Right atrium auricular region (tissue), 2 donors: ENCODE results near the gene RTL1. TPM values are rescaled to one million over a fixed set of nuclear protein-coding genes. Genes with fewer than 3 reads are reported as not detected.

Experiments used
- DNase-seq: peaks from one replicate; pipeline ENCODE4 v3.0.0-alpha.2; 2019; ENCODE audit warnings: low spot score
- H3K27ac ChIP-seq, 2 donors: fragments of 200-600 bp; sonication (generic); 1 replicate in 1 of 2; 2 replicates in 1 of 2; pipeline ENCODE4 v1.5.1; 2016 to 2019
- H3K27me3 ChIP-seq, 2 donors: fragments of 200-600 bp; sonication (generic); one replicate each; pipeline versions ENCODE4 v1.5.1 to v1.6.0; 2017 to 2019
- H3K36me3 ChIP-seq: fragments of 200-600 bp; sonication (generic); one replicate; pipeline ENCODE4 v1.5.1; 2016
- H3K4me1 ChIP-seq, 2 donors: fragments of 200-600 bp; sonication (generic); one replicate each; pipeline versions ENCODE4 v1.5.1 to v1.6.0; 2017 to 2019
- H3K4me3 ChIP-seq, 2 donors: fragments of 200-600 bp; sonication (generic); 1 replicate in 1 of 2; 2 replicates in 1 of 2; pipeline ENCODE4 v1.5.1; 2017 to 2019; ENCODE audit warnings: mild to moderate bottlenecking in 1 of 2, moderate library complexity in 1 of 2
- H3K9me3 ChIP-seq, 2 donors: fragments of 200-600 bp; sonication (generic); one replicate each; pipeline ENCODE4 v1.5.1; 2019
- total RNA-seq, 2 donors: library from RNA; depleted of rRNA; stranded (reverse); fragments of >200 nt; gene quantifications; one replicate each; pipeline ENCODE4 v1.1.0, GENCODE V29; 2016
- TF ChIP-seq, protein P1 (sequence below), 2 donors: fragments of 200-600 bp; sonication (generic); IDR thresholded peaks; one replicate each; pipeline ENCODE4 v1.5.1; 2019; ENCODE audit warnings: antibody characterized with exemption in 2 of 2

RTL1 gene
- total RNA-seq, 2 donors from 2014 or later, result not detected

DNA sequence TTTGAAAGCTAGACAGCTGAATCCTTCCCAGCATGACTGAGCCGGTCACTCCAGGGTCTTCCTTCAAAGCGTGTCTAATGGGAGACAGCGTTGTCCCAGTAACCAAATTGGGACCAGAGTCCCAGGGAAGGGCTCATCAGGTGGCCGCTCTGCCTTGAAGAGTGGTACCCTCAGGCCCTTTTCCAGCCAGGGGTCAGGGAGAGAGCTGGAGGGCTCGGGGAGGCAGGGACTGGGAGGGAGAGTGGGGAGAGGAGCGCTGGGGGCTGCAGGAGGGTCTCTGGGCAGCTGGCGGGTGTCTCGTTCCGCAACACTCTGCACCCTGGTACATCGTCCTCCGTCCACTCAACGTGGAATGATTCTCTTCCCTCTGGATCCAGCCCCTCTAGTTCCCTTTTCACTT lies 1.6 kb upstream of the RTL1 start:
- DNase-seq, result peak; percentile 51
- no peaks in the 10 kb centered on the region for H3K36me3 ChIP-seq
- H3K27me3 ChIP-seq, result peaks cover 0 to 5% of the 10 kb centered on the region in 2 donors
- no peak overlapping the region for H3K27ac ChIP-seq
- no peaks in the 10 kb centered on the region for H3K9me3 ChIP-seq
- TF ChIP-seq, protein P1, sequence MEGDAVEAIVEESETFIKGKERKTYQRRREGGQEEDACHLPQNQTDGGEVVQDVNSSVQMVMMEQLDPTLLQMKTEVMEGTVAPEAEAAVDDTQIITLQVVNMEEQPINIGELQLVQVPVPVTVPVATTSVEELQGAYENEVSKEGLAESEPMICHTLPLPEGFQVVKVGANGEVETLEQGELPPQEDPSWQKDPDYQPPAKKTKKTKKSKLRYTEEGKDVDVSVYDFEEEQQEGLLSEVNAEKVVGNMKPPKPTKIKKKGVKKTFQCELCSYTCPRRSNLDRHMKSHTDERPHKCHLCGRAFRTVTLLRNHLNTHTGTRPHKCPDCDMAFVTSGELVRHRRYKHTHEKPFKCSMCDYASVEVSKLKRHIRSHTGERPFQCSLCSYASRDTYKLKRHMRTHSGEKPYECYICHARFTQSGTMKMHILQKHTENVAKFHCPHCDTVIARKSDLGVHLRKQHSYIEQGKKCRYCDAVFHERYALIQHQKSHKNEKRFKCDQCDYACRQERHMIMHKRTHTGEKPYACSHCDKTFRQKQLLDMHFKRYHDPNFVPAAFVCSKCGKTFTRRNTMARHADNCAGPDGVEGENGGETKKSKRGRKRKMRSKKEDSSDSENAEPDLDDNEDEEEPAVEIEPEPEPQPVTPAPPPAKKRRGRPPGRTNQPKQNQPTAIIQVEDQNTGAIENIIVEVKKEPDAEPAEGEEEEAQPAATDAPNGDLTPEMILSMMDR (IDR thresholded peaks at IDR 0.05), result no peak
- H3K4me1 ChIP-seq, result peaks cover 0 to 14% of the 10 kb centered on the region in 2 donors
- H3K4me3 ChIP-seq, result no peak overlapping the region

DNA sequence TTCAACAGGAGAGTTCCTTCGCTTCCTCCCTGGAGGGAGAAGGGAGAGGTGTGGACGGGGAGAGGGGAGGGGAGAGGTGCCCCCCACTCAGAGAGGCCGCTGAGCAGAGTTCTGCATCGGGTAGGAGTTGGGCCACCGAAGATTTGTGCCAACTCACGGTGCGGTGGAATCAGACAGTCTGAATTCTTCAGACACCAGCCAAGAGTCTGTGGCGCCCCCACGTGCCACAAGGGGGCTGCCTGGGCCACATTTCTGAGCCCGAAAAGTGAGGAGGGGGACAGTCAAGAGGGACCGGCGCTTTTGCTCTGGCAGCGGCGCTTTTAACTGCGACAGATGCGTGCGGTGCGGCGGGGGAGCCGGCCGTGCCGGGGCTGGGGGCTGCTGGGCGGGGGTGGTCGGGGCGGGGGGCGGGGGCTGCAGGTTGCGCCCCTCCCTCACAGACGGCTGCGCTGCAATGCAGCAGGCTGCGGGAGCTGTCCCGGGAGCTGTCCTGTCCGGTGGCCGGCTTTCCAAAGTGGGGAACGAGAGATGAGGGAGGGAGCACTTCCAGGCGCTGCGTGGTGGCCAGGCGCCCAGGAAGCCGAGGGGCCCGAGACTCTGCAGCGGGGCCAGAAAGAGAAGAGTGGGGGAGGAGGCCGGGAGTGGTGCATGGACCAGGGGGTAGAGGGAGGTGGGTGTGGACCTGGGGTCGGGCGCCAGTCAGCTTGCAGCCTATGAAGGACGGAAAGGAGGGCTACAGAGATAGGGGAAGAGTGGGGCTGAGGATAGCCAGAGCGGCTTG lies 975 bp upstream of the RTL1 start:
- TF ChIP-seq, protein P1 (IDR thresholded peaks at IDR 0.05), result no peak
- Histone ChIP-seq H3K27ac (no peak overlapping the region), H3K4me3 (no peak overlapping the region), H3K9me3 (no peaks in the 10 kb centered on the region), H3K4me1 (peaks cover 0 to 15% of the 10 kb centered on the region in 2 donors), H3K36me3 (no peaks in the 10 kb centered on the region), H3K27me3 (peaks cover 0 to 5% of the 10 kb centered on the region in 2 donors)
- peak; percentile 34 for DNase-seq

DNA sequence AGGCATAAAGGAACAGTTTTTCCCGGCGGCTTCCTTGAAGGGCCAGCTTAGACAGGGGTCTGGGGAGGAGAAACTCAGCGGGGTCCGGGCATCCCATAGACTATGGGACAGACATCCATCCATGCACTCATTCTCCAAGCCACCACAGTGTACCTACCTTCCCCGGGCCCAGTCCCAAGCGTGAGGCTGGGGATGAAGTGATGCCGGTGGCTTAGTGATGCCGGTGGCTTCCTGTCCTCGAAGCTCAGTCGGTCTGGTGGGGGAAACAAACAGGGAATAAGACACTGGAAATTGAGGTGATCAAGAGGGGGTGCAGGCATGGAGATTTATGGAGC lies 421 bp downstream of the RTL1 start:
- peak; percentile 32 for DNase-seq
- Histone ChIP-seq H3K27ac (no peak overlapping the region), H3K4me3 (no peak overlapping the region), H3K27me3 (peaks cover 0 to 5% of the 10 kb centered on the region in 2 donors), H3K36me3 (no peaks in the 10 kb centered on the region), H3K9me3 (no peaks in the 10 kb centered on the region), H3K4me1 (peaks cover 0 to 18% of the 10 kb centered on the region in 2 donors)
- TF ChIP-seq, protein P1 (IDR thresholded peaks at IDR 0.05), result no peak

DNA sequence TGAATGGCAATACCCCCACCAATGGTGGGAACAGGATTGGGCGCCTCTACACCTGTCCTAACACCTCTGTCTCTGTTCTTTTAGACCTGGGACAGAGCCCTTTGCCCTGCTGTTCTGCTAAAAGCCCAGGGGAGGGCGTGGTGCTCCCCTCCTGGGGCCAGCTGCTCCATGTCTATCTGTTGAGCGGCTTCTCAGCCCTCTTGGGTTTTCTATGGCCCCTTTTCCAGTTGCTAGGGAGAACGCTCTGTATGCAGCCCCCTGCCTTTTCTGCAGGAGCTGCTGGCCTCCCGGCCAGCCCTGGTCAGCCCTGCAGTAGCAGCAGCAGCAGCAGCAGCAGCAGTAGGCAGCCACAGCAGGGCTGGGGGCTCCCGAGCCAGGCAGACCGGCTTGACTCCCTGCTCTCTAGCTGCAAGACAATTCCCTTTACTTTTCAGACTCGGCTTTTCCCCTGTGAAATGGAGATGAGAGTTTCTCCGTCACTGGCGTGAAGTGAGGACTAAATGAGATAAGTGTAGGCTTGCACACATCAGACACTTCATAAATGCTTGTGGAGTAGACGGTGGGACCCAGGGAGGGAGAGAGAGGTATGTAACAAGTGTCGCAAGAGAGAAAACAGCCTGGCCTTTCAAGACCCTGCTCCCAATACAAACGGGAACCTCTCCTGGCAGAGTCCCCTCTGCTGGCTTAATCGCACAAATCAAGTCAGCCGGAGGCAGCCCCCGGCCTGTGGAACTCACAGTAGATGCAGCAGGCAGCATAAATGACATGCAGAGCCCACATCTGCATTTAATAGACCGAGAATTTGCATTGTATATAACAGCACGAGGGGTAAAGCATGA lies 1.0 kb downstream of the RTL1 start:
- Histone ChIP-seq H3K27ac (no peak overlapping the region), H3K4me1 (peaks cover 0 to 18% of the 10 kb centered on the region in 2 donors), H3K4me3 (no peak overlapping the region), H3K36me3 (no peaks in the 10 kb centered on the region), H3K27me3 (peaks cover 0 to 5% of the 10 kb centered on the region in 2 donors), H3K9me3 (no peaks in the 10 kb centered on the region)
- TF ChIP-seq, protein P1 (IDR thresholded peaks at IDR 0.05), result no peak
- DNase-seq, result peak; percentile 43

DNA sequence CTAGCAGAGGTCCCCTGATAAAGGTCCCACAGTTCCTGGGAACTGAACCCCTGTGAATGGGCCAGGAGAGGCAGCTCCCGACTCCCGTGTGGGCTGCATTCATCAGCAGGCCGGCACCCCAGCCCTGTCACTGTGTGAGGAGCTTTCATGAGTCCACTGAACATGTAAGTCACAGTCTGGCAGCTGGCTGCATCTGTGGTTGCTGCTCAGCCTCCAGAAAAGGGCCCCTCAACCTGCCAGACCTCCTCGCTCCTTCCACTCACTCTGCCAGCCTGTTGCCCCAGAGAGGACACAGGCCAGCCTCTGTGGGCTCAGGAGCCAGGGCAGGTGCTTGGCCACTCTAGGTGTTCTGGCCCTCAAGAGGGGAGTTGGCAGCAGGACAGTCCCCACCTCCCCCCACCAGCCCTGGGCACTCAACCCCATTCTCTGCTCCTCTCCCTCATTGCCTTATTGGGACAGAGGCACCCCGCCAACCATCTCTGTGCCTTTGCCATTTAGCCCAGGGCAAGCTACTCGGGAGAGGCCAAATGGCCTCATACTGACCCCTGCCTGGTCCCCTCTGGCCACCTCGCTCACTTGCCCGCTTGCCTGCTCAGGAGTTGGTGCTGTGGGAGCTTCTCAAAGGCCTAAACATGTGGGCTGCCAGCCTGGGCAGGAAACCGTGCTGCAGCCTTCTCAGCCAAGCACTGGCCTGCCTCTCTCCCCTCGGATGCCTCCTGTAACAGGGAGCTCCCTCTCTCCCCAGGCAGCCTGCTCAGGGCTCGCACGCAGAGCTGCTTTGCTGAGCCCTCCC lies 1.9 kb downstream of the RTL1 start:
- peak; percentile 51 for DNase-seq
- no peaks in the 10 kb centered on the region for H3K36me3 ChIP-seq
- peaks cover 0 to 18% of the 10 kb centered on the region in 2 donors for H3K4me1 ChIP-seq
- H3K9me3 ChIP-seq, result no peaks in the 10 kb centered on the region
- no peak overlapping the region for H3K27ac ChIP-seq
- TF ChIP-seq, protein P1 (IDR thresholded peaks at IDR 0.05), result no peak
- H3K27me3 ChIP-seq, result peaks cover 0 to 5% of the 10 kb centered on the region in 2 donors
- H3K4me3 ChIP-seq, result no peak overlapping the region
